ENCODE data around the gene CDON. TPM values are rescaled to one million over a fixed set of nuclear protein-coding genes. Genes with fewer than 3 reads are reported as not detected.

The CDON gene
- total and polyA plus RNA-seq, 4 experiments from 2014 or later = 0.03 to 3.1 (median 1.6) TPM

DNA sequence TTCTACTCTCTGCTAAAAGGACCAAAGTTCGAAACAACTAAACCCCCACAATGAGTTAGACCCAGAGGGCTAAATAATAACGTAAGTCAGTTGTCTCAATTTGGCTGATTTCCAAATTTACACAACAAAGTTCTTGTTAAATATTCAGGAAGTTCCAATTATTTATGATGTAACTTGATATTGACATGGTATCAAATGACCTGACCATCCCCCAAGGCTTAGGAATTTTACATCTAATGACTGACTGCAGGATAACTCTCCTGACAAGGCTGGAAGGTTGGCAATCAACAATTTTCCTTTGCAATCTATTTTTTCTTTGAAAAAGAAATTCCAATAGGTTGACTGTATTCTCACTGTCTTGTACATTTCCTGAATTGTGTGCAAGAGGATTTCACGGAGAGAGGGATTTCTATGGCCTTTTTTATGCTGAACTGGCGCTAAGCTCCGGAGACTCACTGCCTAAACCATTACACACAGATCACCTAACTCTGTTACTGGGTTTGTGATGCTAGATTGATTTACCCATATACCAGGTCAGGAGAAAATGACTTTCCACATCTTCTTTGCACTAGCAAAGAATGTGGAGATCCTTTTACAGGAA, 9.6 kb upstream of the CDON start:
- Mint-ChIP-seq H3K4me3 (no peak overlapping the region), H3K36me3 (no peaks in the 10 kb centered on the region), H3K27ac (no peak overlapping the region), H3K9me3 (no peaks in the 10 kb centered on the region), H3K4me1 (no peaks in the 10 kb centered on the region), H3K27me3 (peaks cover 2% of the 10 kb centered on the region in 2 donors)
- CTCF ChIA-PET (ENCODE audit: partially characterized antibody) = no interaction called here
- intact Hi-C loops (cut with micrococcal nuclease) = no loop called here
- no peaks in the 10 kb centered on the region for H3K27me3 ChIP-seq (ENCODE audit: insufficient read depth, low read length)
- no peaks in the 10 kb centered on the region for H3K4me1 ChIP-seq (ENCODE audit: insufficient read depth, low read length)
- H3K27ac ChIP-seq (ENCODE audit: low read depth, low read length) = no peak overlapping the region
- no peaks in the 10 kb centered on the region for H3K9me3 ChIP-seq (ENCODE audit: control insufficient read depth in 1 of 2, low read length in 2 of 2)
- no peak for DNase-seq
- no peak overlapping the region for H3K4me3 ChIP-seq (ENCODE audit: low read length in 2 of 2)
- POLR2A ChIA-PET (ENCODE audit: partially characterized antibody) = interaction anchor here (0.9 kb wide), 1 partner anchor 12 kb away, joined by 3 read pairs; no protein-coding TSS in a partner anchor
- no peaks in the 10 kb centered on the region for H3K36me3 ChIP-seq (ENCODE audit: insufficient read depth, low read length)

DNA sequence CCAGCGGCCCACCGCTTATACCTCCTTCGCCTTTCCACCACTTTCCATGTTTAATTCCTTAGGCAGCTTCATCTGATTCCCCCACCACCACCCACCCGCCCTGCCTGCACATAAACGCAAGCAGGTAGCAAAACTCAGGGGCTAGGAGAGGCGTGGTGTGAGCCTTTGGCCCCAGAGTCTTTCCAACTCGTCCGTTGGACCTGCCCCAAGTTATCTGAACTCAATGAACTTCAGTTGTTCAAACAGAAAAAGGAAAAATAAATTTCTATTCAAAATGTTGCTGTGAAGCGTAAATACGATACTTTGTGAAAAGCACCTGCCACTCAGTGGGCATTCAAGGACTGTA, 814 bp upstream of the CDON start:
- Mint-ChIP-seq H3K27me3 (peaks cover 0 to 2% of the 10 kb centered on the region in 2 donors), H3K27ac (peak overlapping the region in 3 of 7 donors; percentile 82 to 97 (median 96)), H3K4me1 (peaks cover 5 to 14% (median 9%) of the 10 kb centered on the region in 4 donors), H3K9me3 (peaks cover 0 to 3% (median 0%) of the 10 kb centered on the region in 8 donors), H3K36me3 (no peaks in the 10 kb centered on the region), H3K4me3 (peak overlapping the region; percentile 86 to 96 (median 90))
- intact Hi-C loops (cut with micrococcal nuclease) = loop anchor here (1.0 to 10.0 kb wide), 7 partner anchors 21 to 1391 kb away; partner anchors contain the start of genes DCPS, FAM118B, HYLS1 and RPUSD4
- peaks cover 14% of the 10 kb centered on the region for H3K4me1 ChIP-seq (ENCODE audit: insufficient read depth, low read length)
- DNase-seq = no peak
- POLR2A ChIA-PET (ENCODE audit: partially characterized antibody) = interaction anchor here (1.3 to 3.2 kb wide), 2 partner anchors 21 to 240 kb away, joined by 3 to 23 read pairs; partner anchors contain the start of gene DCPS
- CTCF ChIA-PET (ENCODE audit: partially characterized antibody) = no interaction called here
- no peaks in the 10 kb centered on the region for H3K27me3 ChIP-seq (ENCODE audit: insufficient read depth, low read length)
- H3K9me3 ChIP-seq (ENCODE audit: control insufficient read depth in 1 of 2, low read length in 2 of 2) = no peaks in the 10 kb centered on the region
- H3K4me3 ChIP-seq (ENCODE audit: low read length in 2 of 2) = peak overlapping the region in 1 of 2 donors; percentile 39
- no peak overlapping the region for H3K27ac ChIP-seq (ENCODE audit: low read depth, low read length)
- H3K36me3 ChIP-seq (ENCODE audit: insufficient read depth, low read length) = no peaks in the 10 kb centered on the region

DNA sequence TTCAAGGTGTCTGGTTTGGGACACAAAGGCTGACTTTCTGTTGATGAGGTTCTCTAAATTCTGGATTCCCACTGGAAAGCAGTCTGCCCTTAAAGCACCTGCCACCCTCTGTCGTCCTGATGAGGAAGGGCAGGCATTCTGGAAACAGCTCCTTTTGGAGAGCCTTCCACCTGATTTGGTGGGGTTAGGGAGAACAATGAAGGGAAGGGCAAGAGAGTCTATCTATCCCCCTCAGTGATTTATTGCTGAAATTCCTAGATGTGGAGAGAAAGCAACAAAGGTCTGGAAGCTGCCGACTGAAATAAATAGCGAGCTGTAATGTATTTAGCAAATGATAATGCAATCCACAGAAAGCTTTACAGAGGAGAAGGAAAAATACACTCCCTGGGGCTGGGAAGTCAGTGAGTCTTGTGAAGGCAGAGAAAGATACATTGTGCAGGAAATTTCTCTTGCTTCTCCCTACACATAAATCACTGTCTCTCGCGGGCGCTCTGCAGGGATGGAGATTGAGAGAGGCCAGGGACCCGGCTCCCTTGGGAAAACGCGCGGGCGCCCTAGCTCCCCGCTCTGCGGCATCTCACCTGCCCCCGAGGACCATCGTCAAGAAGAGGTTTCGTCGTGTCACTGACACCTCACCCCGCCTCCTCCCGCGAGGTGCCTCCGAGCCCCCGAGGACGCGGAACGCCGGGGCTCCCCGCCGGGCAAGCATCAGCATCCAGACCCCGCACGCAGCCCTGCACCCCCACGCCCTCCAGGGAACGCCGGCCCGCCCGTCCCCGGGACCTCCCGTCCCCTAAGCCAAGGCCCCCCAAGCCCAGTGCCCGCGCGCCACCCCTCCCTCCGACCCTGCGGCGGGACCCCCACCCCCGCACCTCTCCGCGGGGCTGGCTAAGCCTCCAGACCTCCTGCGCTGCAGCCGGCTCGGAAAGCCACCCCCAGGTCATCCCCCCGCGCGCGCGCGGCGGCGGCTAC, 673 bp downstream of the CDON start:
- Histone ChIP-seq H3K4me1 (ENCODE audit: insufficient read depth, low read length) (peaks cover 14% of the 10 kb centered on the region), H3K27me3 (ENCODE audit: insufficient read depth, low read length) (no peaks in the 10 kb centered on the region), H3K4me3 (ENCODE audit: low read length in 2 of 2) (peak overlapping the region in 1 of 2 donors; percentile 76), H3K9me3 (ENCODE audit: control insufficient read depth in 1 of 2, low read length in 2 of 2) (no peaks in the 10 kb centered on the region), H3K27ac (ENCODE audit: low read depth, low read length) (peak overlapping the region; percentile 73), H3K36me3 (ENCODE audit: insufficient read depth, low read length) (no peaks in the 10 kb centered on the region)
- no peaks in the 10 kb centered on the region for H3K36me3 Mint-ChIP-seq
- H3K4me3 Mint-ChIP-seq = peak overlapping the region; percentile 78 to 88 (median 83)
- H3K4me1 Mint-ChIP-seq = peaks cover 5 to 14% (median 9%) of the 10 kb centered on the region in 4 donors
- intact Hi-C loops (cut with micrococcal nuclease) = loop anchor here (1.0 to 10.0 kb wide), 5 partner anchors 159 to 1390 kb away; partner anchors contain the start of genes HYLS1, PUS3, SIAE and SPA17
- ChIA-PET CTCF (ENCODE audit: partially characterized antibody) (interaction anchor here (0.5 to 1.4 kb wide), 3 partner anchors 10 to 497 kb away, joined by 3 read pairs; partner anchors contain the start of gene HYLS1), POLR2A (ENCODE audit: partially characterized antibody) (interaction anchor here (1.0 to 3.2 kb wide), 6 partner anchors 22 to 242 kb away, joined by 3 to 23 read pairs (median 4); partner anchors contain the start of genes DCPS, FAM118B, FOXRED1 and HYLS1)
- H3K9me3 Mint-ChIP-seq = peaks cover 0 to 3% (median 0%) of the 10 kb centered on the region in 8 donors
- DNase-seq = peak in 2 of 5 donors; percentile 14 to 21
- H3K27ac Mint-ChIP-seq = peak overlapping the region; percentile 18 to 88 (median 81)
- H3K27me3 Mint-ChIP-seq = no peaks in the 10 kb centered on the region

DNA sequence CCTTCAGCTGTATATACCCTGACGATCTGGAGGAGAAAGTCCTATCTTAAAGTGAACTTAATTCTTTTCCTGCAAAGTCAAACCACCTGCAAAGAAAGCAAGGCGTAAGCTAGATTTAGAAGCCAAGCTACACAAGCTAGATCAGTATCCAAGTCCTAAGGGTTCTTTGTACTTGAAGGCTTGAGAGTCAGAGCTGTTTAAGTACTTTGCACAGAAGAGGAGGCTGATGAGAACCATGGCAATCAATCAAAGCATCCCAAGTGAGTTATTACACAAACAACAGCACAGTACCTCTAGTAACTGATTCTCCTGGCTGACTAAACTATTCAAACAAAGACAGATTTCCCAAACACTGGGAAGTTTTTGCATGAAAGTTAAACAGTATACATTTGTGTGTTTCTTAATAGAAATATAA, 1.9 kb downstream of the CDON start:
- Histone ChIP-seq H3K4me3 (ENCODE audit: low read length in 2 of 2) (no peak overlapping the region), H3K27me3 (ENCODE audit: insufficient read depth, low read length) (no peaks in the 10 kb centered on the region), H3K9me3 (ENCODE audit: control insufficient read depth in 1 of 2, low read length in 2 of 2) (no peaks in the 10 kb centered on the region), H3K36me3 (ENCODE audit: insufficient read depth, low read length) (no peaks in the 10 kb centered on the region), H3K4me1 (ENCODE audit: insufficient read depth, low read length) (peaks cover 14% of the 10 kb centered on the region), H3K27ac (ENCODE audit: low read depth, low read length) (no peak overlapping the region)
- peaks cover 0 to 3% (median 0%) of the 10 kb centered on the region in 8 donors for H3K9me3 Mint-ChIP-seq
- CTCF ChIA-PET (ENCODE audit: partially characterized antibody) = interaction anchor here (1.2 to 1.9 kb wide), 3 partner anchors 9 to 173 kb away, joined by 3 to 4 read pairs (median 3); partner anchors contain the start of gene HYLS1
- H3K4me1 Mint-ChIP-seq = peaks cover 5 to 14% (median 9%) of the 10 kb centered on the region in 4 donors
- no peaks in the 10 kb centered on the region for H3K27me3 Mint-ChIP-seq
- intact Hi-C loops (cut with micrococcal nuclease) = loop anchor here (5.0 to 10.0 kb wide), 2 partner anchors 224 to 1388 kb away; partner anchors contain the start of genes SIAE, SPA17 and TIRAP
- H3K27ac Mint-ChIP-seq = peak overlapping the region in 1 of 7 donors; percentile 45
- POLR2A ChIA-PET (ENCODE audit: partially characterized antibody) = interaction anchor here (3.2 kb wide), 1 partner anchor 23 kb away, joined by 23 read pairs; no protein-coding TSS in a partner anchor
- H3K36me3 Mint-ChIP-seq = no peaks in the 10 kb centered on the region
- DNase-seq = no peak
- H3K4me3 Mint-ChIP-seq = peak overlapping the region in 1 of 8 donors; percentile 55

DNA sequence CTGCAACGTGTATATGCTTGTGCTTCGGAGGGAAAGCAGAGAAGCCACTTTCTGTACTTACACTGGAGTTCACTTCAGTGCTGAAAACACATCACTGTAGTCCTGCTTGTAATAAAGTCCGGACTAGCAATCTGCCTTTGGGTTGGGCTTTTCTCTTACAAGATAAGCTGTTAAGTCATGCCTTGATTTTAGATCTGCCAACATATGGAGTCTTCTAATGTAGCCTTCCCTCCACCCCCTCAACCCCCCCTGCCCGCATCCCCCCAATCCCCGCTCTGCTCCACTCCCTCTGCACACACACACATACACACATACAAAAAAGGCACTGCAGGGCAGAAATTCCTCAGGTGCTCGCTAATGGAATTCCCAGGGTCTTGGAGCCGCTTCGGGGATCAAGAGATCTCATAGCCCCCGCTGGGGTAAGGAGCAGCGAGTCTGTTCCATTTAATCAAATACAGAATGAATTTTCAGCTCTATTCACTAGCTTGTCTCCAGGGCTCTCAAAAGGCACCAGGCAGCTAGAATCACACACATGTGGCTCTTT, 3.4 kb downstream of the CDON start:
- ChIA-PET CTCF (ENCODE audit: partially characterized antibody) (no interaction called here), POLR2A (ENCODE audit: partially characterized antibody) (no interaction called here)
- no peaks in the 10 kb centered on the region for H3K9me3 ChIP-seq (ENCODE audit: control insufficient read depth in 1 of 2, low read length in 2 of 2)
- no peak overlapping the region for H3K27ac ChIP-seq (ENCODE audit: low read depth, low read length)
- H3K4me3 ChIP-seq (ENCODE audit: low read length in 2 of 2) = no peak overlapping the region
- Mint-ChIP-seq H3K27ac (no peak overlapping the region), H3K9me3 (no peaks in the 10 kb centered on the region), H3K4me3 (no peak overlapping the region), H3K36me3 (no peaks in the 10 kb centered on the region), H3K4me1 (peaks cover 5 to 14% (median 9%) of the 10 kb centered on the region in 4 donors), H3K27me3 (no peaks in the 10 kb centered on the region)
- H3K36me3 ChIP-seq (ENCODE audit: insufficient read depth, low read length) = no peaks in the 10 kb centered on the region
- no peaks in the 10 kb centered on the region for H3K27me3 ChIP-seq (ENCODE audit: insufficient read depth, low read length)
- intact Hi-C loops (cut with micrococcal nuclease) = no loop called here
- no peak for DNase-seq
- H3K4me1 ChIP-seq (ENCODE audit: insufficient read depth, low read length) = peaks cover 14% of the 10 kb centered on the region

DNA sequence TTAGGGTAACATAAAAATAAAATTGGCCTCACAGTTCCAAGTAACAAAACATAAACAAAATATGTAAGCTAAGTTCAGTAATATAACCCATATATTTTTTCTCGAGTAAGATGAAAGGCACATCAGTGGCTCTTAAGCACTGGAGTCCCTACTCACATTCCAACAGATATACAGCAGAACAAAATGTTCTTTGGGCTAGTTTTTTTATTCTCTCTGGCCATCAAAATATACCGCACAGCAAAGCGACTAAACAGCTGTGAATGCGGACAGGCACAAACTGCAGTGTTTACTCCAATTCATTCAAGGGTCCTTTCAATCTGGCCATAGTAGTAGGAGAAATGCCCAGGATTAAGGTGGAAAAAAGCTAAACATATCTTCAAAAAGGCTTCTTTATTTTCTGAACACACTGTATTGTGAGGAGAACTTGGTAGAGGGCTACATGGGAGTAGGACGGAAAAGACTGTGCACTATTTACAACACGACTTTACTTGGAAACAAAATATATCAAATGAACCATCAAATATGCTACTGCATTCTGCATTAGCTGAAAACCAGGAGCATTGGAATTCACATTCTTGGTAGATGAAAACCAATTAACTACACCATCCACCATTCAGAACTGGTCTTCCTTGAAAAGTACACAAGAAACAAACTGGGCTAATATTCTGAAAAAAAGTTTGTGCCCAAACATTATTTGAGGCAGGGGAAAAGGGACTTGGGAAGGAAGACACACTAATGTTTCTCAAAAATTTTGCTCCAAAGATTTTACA, 4.4 kb downstream of the CDON start:
- Histone ChIP-seq H3K27ac (ENCODE audit: low read depth, low read length) (no peak overlapping the region), H3K36me3 (ENCODE audit: insufficient read depth, low read length) (no peaks in the 10 kb centered on the region), H3K4me1 (ENCODE audit: insufficient read depth, low read length) (peaks cover 9% of the 10 kb centered on the region), H3K9me3 (ENCODE audit: control insufficient read depth in 1 of 2, low read length in 2 of 2) (no peaks in the 10 kb centered on the region), H3K4me3 (ENCODE audit: low read length in 2 of 2) (no peak overlapping the region), H3K27me3 (ENCODE audit: insufficient read depth, low read length) (no peaks in the 10 kb centered on the region)
- Mint-ChIP-seq H3K36me3 (no peaks in the 10 kb centered on the region), H3K4me3 (no peak overlapping the region), H3K27ac (no peak overlapping the region), H3K27me3 (no peaks in the 10 kb centered on the region), H3K9me3 (no peaks in the 10 kb centered on the region), H3K4me1 (peaks cover 5 to 11% (median 7%) of the 10 kb centered on the region in 4 donors)
- no peak for DNase-seq
- CTCF ChIA-PET (ENCODE audit: partially characterized antibody) = interaction anchor here (0.7 kb wide), 1 partner anchor 135 kb away, joined by 3 read pairs; no protein-coding TSS in a partner anchor
- POLR2A ChIA-PET (ENCODE audit: partially characterized antibody) = interaction anchor here (1.8 kb wide), 1 partner anchor 26 kb away, joined by 6 read pairs; no protein-coding TSS in a partner anchor
- intact Hi-C loops (cut with micrococcal nuclease) = no loop called here
